OCI-LY7 (cell line): ENCODE data around the gene MVD. TPM values are rescaled to one million over a fixed set of nuclear protein-coding genes. Genes with fewer than 3 reads are reported as not detected.

ENCODE experiments used
- BruUV-seq: library from RNA; stranded (reverse); fragments of 400-500 nt; replicated peaks from 2 replicates; lab custom pipeline; 2021; lab: Mats Ljungman, UMichigan
- CTCF ChIA-PET: fragments of 300-600 bp; sonication (Branson Sonifier 250); formaldehyde crosslinking; loops from one replicate; lab custom pipeline; 2022; ENCODE audit warnings: antibody characterized with exemption; ENCODE audit not compliant: unreplicated experiment; lab: Charles Lee
- POLR2A ChIA-PET: fragments of 300-600 bp; sonication (Branson Sonifier 250); formaldehyde crosslinking; loops from one replicate; lab custom pipeline; 2022; ENCODE audit warnings: antibody characterized with exemption; lab: Charles Lee
- DNase-seq: peaks from one replicate; pipeline ENCODE4 v3.0.0-alpha.2; 2015; ENCODE audit warnings: low spot score
- H2AFZ ChIP-seq: fragments of 200-600 bp; sonication (generic), shearing (Covaris generic); 2 replicates; pipeline ENCODE4 v1.6.1; 2014; ENCODE audit warnings: mild to moderate bottlenecking, antibody characterized with exemption, low read length, moderate library complexity
- H3K27ac ChIP-seq: fragments of 200-600 bp; sonication (generic); 2 replicates; pipeline ENCODE4 v1.5.1; 2014; ENCODE audit warnings: mixed run types, low read depth, mild to moderate bottlenecking, moderate library complexity, low read length, inconsistent platforms; ENCODE audit not compliant: poor library complexity, severe bottlenecking
- H3K36me3 ChIP-seq: fragments of 200-600 bp; sonication (generic); 2 replicates; pipeline ENCODE4 v1.6.1; 2014; ENCODE audit warnings: mild to moderate bottlenecking, antibody characterized with exemption, low read length, moderate library complexity, mixed read lengths; ENCODE audit not compliant: insufficient read depth
- H3K4me1 ChIP-seq: fragments of 200-600 bp; sonication (generic); 2 replicates; pipeline ENCODE4 v1.5.1; 2014; ENCODE audit warnings: mild to moderate bottlenecking, low read length; ENCODE audit not compliant: insufficient read depth, poor library complexity, severe bottlenecking
- H3K4me2 ChIP-seq: fragments of 200-600 bp; sonication (generic); 2 replicates; pipeline ENCODE4 v1.6.1; 2014; ENCODE audit warnings: mild to moderate bottlenecking, low read length
- H3K4me3 ChIP-seq: fragments of 200-600 bp; sonication (generic); 2 replicates; pipeline ENCODE4 v1.5.1; 2014; ENCODE audit warnings: mild to moderate bottlenecking, low read depth, low read length; ENCODE audit not compliant: poor library complexity, severe bottlenecking
- H3K79me2 ChIP-seq: fragments of 200-600 bp; sonication (generic); 2 replicates; pipeline ENCODE4 v1.6.1; 2016; ENCODE audit warnings: low read depth, mild to moderate bottlenecking, low read length, moderate library complexity, mixed read lengths; ENCODE audit not compliant: insufficient read depth
- H3K9me2 ChIP-seq: fragments of 200-600 bp; sonication (generic); 2 replicates; pipeline ENCODE4 v1.6.1; 2016; ENCODE audit warnings: mild to moderate bottlenecking, low read length, mixed read lengths; ENCODE audit not compliant: insufficient read depth
- H3K9me3 ChIP-seq: fragments of 200-600 bp; sonication (generic); 2 replicates; pipeline ENCODE4 v1.6.1; 2014; ENCODE audit warnings: mild to moderate bottlenecking, mixed run types, low read length, mixed read lengths
- H4K20me1 ChIP-seq: fragments of 200-600 bp; sonication (generic); 2 replicates; pipeline ENCODE4 v1.6.1; 2014; ENCODE audit warnings: mild to moderate bottlenecking, antibody characterized with exemption, low read length, moderate library complexity, mixed read lengths; ENCODE audit not compliant: insufficient read depth
- EZH2phosphoT487 ChIP-seq: fragments of 200-600 bp; sonication (generic); IDR thresholded peaks from 2 replicates; pipeline ENCODE4 v1.6.1; 2018; ENCODE audit warnings: low read depth, borderline replicate concordance, mild to moderate bottlenecking, mixed run types, antibody characterized with exemption, low read length, moderate library complexity, mixed read lengths
- intact Hi-C: fragments of 100-400 bp; cut with micrococcal nuclease; formaldehyde crosslinking; loops from one replicate; pipeline ENCODE4 v1.10.0; 2022; ENCODE audit not compliant: unreplicated experiment
- total RNA-seq, 2 experiments: library from RNA; depleted of rRNA in 1 of 2; stranded (reverse); fragments of >200 nt in 1 of 2; shearing (Covaris generic) in 1 of 2; gene quantifications; 2 replicates each; pipeline ENCODE4 v1.2.3, GENCODE V29; 2014 to 2022
- TF ChIP-seq, protein P1 (sequence below): fragments of 200-600 bp; sonication (generic); conservative IDR thresholded peaks from 2 replicates; pipeline ENCODE4 v1.5.1; 2014; ENCODE audit warnings: mild to moderate bottlenecking, antibody characterized with exemption, low read length, moderate library complexity, mixed read lengths

The MVD gene
- total RNA-seq, 2 experiments from 2014 or later, result 65.6 to 158 TPM

DNA sequence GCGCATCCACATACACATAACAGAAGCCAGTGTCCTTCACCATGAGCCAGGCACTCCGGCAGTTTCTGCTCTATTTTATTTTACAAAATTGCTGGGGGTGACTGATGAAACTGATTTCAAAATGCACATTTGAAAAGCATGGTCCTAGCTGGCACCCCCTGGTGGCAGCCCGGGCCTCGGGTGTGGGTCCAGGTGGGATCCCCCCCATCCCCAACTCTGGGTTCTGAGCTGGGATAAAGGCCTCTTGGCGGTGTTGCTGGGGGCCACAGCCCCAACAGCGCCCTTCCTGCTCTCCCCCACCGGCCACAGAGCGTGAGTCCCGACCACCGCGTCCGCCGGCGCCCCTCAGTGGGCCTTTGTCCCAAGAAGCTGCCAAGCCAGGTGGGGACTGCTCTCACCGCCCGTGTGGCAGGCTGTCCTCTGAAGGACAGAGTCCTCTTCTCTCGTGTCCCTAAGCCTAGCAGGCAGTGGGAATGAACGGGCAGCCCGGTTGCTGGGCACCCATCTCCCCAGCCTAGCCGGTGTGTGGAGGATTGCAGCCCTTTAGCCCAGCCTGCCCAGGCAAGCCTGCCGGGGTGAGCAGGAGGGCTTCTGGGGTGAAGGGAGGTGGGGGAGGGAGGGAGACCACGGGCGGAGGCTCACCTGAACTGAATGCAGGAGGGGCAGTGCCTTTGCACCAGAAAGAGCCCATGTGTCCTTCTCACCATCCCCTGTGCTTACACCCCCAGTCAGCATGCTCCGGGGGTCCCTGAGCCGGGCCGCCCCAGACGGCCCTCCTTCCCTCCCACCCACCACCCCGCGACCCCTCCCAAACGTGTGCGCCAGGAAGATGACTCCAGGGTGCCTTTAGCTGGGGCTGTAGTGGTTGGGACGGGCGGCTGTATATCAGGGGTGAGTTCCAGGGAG is 22.5 kb upstream of the MVD start:
- Histone ChIP-seq H3K9me3 (no peaks in the 10 kb centered on the region), H3K36me3 (no peaks in the 10 kb centered on the region), H3K4me1 (peaks cover 53% of the 10 kb centered on the region), H4K20me1 (no peaks in the 10 kb centered on the region), H3K9me2 (no peaks in the 10 kb centered on the region), H3K79me2 (no peaks in the 10 kb centered on the region), H3K4me2 (peak overlapping the region; percentile 82), H3K4me3 (peak overlapping the region; percentile 77), H2AFZ (peak overlapping the region; percentile 47; the same call in 1 of the 2 replicates), H3K27ac (peak overlapping the region; percentile 0)
- peak; percentile 65 for DNase-seq
- ChIA-PET POLR2A (interaction anchor here (0.6 to 0.7 kb wide), 2 partner anchors 12 to 19 kb away, joined by 3 to 6 read pairs; no protein-coding TSS in a partner anchor), CTCF (interaction anchor here (1.2 kb wide), 1 partner anchor 21 kb away, joined by 3 read pairs; no protein-coding TSS in a partner anchor)
- TF ChIP-seq EZH2phosphoT487, result no peak
- TF ChIP-seq, protein P1, sequence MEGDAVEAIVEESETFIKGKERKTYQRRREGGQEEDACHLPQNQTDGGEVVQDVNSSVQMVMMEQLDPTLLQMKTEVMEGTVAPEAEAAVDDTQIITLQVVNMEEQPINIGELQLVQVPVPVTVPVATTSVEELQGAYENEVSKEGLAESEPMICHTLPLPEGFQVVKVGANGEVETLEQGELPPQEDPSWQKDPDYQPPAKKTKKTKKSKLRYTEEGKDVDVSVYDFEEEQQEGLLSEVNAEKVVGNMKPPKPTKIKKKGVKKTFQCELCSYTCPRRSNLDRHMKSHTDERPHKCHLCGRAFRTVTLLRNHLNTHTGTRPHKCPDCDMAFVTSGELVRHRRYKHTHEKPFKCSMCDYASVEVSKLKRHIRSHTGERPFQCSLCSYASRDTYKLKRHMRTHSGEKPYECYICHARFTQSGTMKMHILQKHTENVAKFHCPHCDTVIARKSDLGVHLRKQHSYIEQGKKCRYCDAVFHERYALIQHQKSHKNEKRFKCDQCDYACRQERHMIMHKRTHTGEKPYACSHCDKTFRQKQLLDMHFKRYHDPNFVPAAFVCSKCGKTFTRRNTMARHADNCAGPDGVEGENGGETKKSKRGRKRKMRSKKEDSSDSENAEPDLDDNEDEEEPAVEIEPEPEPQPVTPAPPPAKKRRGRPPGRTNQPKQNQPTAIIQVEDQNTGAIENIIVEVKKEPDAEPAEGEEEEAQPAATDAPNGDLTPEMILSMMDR, result peak; percentile 96
- intact Hi-C loops, result loop anchor here (1.0 kb wide), 2 partner anchors 13 to 34 kb away; partner anchors contain the start of gene CYBA
- BruUV-seq, result no TSS peak

DNA sequence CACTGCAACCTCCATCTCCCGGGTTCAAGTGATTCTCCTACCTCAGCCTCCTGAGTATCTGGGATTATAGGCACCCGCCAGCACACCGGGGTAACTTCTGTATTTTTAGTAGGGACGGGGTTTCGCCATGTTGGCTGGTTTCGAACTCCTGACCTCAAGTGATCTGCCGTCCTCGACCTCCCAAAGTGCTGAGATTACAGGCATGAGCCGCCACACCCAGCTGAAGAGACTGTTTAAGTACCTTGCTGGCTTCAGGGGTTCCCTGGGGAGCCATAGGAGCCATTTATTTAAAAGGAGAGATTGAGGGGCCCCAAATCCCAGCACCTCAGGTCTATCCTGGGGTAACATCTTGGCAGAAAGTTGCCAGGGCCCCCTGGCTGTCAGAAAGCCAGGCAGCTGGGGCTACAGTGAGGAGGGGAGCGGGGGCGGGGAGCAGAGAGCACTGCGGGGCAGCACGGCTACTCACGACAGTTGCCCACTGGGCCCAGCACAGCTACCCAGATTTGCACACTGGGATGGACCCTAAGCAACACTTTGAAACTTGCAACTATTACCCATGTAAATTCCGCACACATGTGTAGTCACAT is 21.8 kb upstream of the MVD start:
- Histone ChIP-seq H3K4me1 (peaks cover 61% of the 10 kb centered on the region), H3K79me2 (no peaks in the 10 kb centered on the region), H4K20me1 (no peaks in the 10 kb centered on the region), H3K4me3 (peak overlapping the region; percentile 77), H3K9me2 (no peaks in the 10 kb centered on the region), H2AFZ (no peak overlapping the region), H3K9me3 (no peaks in the 10 kb centered on the region), H3K4me2 (peak overlapping the region; percentile 82), H3K27ac (peak overlapping the region; percentile 0), H3K36me3 (no peaks in the 10 kb centered on the region)
- ChIA-PET CTCF (interaction anchor here (1.2 kb wide), 1 partner anchor 21 kb away, joined by 3 read pairs; no protein-coding TSS in a partner anchor), POLR2A (no interaction called here)
- no peak for DNase-seq
- TF ChIP-seq, protein P1, result no peak
- TF ChIP-seq EZH2phosphoT487, result no peak
- intact Hi-C loops, result loop anchor here (1.0 kb wide), 1 partner anchor 33 kb away; the partner anchor contains the start of gene CYBA
- no TSS peak for BruUV-seq
